ENCODE results near the gene CPLX1.

DNA sequence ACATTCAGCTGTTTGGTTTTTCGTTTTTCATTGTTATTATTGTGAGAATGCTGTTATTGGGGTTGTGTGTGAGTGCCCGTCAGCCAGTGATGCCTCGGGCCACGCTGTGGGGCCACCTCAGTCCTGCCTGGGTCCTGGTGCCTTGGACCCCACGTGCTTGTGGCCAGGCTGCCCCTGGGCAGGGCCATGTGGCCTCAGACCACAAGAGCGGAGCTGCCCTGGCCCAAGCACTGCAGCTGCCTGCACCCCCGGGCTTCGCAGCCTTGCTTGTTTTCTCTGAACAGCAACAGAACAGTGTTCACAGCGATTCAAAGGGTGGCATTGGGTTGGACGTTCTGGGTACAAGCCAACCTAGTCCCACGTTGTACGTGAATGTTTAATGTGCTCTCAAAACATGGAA is 56.9 kb downstream of the CPLX1 start:
- TF ChIP-seq, protein P1, sequence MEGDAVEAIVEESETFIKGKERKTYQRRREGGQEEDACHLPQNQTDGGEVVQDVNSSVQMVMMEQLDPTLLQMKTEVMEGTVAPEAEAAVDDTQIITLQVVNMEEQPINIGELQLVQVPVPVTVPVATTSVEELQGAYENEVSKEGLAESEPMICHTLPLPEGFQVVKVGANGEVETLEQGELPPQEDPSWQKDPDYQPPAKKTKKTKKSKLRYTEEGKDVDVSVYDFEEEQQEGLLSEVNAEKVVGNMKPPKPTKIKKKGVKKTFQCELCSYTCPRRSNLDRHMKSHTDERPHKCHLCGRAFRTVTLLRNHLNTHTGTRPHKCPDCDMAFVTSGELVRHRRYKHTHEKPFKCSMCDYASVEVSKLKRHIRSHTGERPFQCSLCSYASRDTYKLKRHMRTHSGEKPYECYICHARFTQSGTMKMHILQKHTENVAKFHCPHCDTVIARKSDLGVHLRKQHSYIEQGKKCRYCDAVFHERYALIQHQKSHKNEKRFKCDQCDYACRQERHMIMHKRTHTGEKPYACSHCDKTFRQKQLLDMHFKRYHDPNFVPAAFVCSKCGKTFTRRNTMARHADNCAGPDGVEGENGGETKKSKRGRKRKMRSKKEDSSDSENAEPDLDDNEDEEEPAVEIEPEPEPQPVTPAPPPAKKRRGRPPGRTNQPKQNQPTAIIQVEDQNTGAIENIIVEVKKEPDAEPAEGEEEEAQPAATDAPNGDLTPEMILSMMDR (IDR thresholded peaks at IDR 0.05): no peak
- TF ChIP-seq POLR2A (IDR thresholded peaks at IDR 0.05): no peak
